Loucy (cell line): Measurements from ENCODE around the gene ARHGAP42.

Experiments used
- H2AFZ ChIP-seq: fragments of 200-600 bp; sonication (generic); 2 replicates; pipeline ENCODE4 v1.6.0; 2016; ENCODE audit warnings: antibody characterized with exemption, mild to moderate bottlenecking, low read length, moderate library complexity
- H3F3A ChIP-seq: fragments of 200-600 bp; 2 replicates; pipeline ENCODE4 v1.6.0; 2016; ENCODE audit warnings: antibody characterized with exemption, low read depth, mild to moderate bottlenecking
- H3K27me3 ChIP-seq: fragments of 200-600 bp; sonication (generic); 2 replicates; pipeline ENCODE4 v1.6.1; 2014; ENCODE audit warnings: low read length, mild to moderate bottlenecking; ENCODE audit not compliant: insufficient read depth, poor library complexity, severe bottlenecking
- H3K36me3 ChIP-seq: fragments of 200-600 bp; sonication (generic); 2 replicates; pipeline ENCODE4 v1.6.1; 2016; ENCODE audit warnings: low read length; ENCODE audit not compliant: insufficient read depth
- H3K4me1 ChIP-seq: fragments of 200-600 bp; sonication (generic); 2 replicates; pipeline ENCODE4 v1.5.1; 2014; ENCODE audit warnings: low read length, mild to moderate bottlenecking; ENCODE audit not compliant: insufficient read depth, poor library complexity, severe bottlenecking
- H3K4me2 ChIP-seq: fragments of 200-600 bp; sonication (generic); 2 replicates; pipeline ENCODE4 v1.6.0; 2014; ENCODE audit warnings: antibody characterized with exemption, low read length, low read depth, mild to moderate bottlenecking; ENCODE audit not compliant: poor library complexity, severe bottlenecking
- H3K4me3 ChIP-seq: fragments of 200-600 bp; sonication (generic); 2 replicates; pipeline ENCODE4 v1.5.1; 2014; ENCODE audit warnings: low read length, mild to moderate bottlenecking, mixed read lengths; ENCODE audit not compliant: poor library complexity, severe bottlenecking
- H3K79me2 ChIP-seq: fragments of 200-600 bp; sonication (generic); 2 replicates; pipeline ENCODE4 v1.6.1; 2014; ENCODE audit warnings: low read length; ENCODE audit not compliant: insufficient read depth
- H3K9ac ChIP-seq: fragments of 200-600 bp; sonication (generic); 2 replicates; pipeline ENCODE4 v1.6.0; 2014; ENCODE audit warnings: mild to moderate bottlenecking, low read depth, low read length, moderate library complexity; ENCODE audit not compliant: poor library complexity, severe bottlenecking
- H3K9me2 ChIP-seq: fragments of 200-600 bp; sonication (generic); replicated peaks from 2 replicates; pipeline ENCODE4 v1.6.1; 2016; ENCODE audit warnings: low read depth, low read length, mixed read lengths
- H3K9me3 ChIP-seq: fragments of 200-600 bp; sonication (generic); 2 replicates; pipeline ENCODE4 v1.6.1; 2014; ENCODE audit warnings: mild to moderate bottlenecking, antibody characterized with exemption, low read length, low read depth; ENCODE audit not compliant: insufficient read depth
- H4K20me1 ChIP-seq: fragments of 200-600 bp; sonication (generic); 2 replicates; pipeline ENCODE4 v1.6.0; 2014; ENCODE audit warnings: antibody characterized with exemption, low read length, mild to moderate bottlenecking; ENCODE audit not compliant: insufficient read depth, poor library complexity, severe bottlenecking
- EZH2phosphoT487 ChIP-seq: fragments of 200-600 bp; IDR thresholded peaks from 2 replicates; pipeline ENCODE4 v1.6.1; 2018; ENCODE audit warnings: antibody characterized with exemption, mild to moderate bottlenecking, moderate library complexity, borderline replicate concordance
- TF ChIP-seq, protein P1 (sequence below): fragments of 200-600 bp; sonication (generic); conservative IDR thresholded peaks from 2 replicates; pipeline ENCODE4 v1.5.1; 2014; ENCODE audit warnings: mild to moderate bottlenecking, antibody characterized with exemption, low read length

ARHGAP42 gene

GRCh38 chr11:100800202-100800601 lies 113.1 kb downstream of the ARHGAP42 start:
- no peak overlapping the region for H3K9ac ChIP-seq
- H3K4me3 ChIP-seq: no peak overlapping the region
- H3K9me2 ChIP-seq: no peaks in the 10 kb centered on the region
- no peak overlapping the region for H3K4me2 ChIP-seq
- no peaks in the 10 kb centered on the region for H3F3A ChIP-seq
- H2AFZ ChIP-seq: no peak overlapping the region
- no peaks in the 10 kb centered on the region for H3K36me3 ChIP-seq
- H3K27me3 ChIP-seq: no peaks in the 10 kb centered on the region
- TF ChIP-seq, protein P1, sequence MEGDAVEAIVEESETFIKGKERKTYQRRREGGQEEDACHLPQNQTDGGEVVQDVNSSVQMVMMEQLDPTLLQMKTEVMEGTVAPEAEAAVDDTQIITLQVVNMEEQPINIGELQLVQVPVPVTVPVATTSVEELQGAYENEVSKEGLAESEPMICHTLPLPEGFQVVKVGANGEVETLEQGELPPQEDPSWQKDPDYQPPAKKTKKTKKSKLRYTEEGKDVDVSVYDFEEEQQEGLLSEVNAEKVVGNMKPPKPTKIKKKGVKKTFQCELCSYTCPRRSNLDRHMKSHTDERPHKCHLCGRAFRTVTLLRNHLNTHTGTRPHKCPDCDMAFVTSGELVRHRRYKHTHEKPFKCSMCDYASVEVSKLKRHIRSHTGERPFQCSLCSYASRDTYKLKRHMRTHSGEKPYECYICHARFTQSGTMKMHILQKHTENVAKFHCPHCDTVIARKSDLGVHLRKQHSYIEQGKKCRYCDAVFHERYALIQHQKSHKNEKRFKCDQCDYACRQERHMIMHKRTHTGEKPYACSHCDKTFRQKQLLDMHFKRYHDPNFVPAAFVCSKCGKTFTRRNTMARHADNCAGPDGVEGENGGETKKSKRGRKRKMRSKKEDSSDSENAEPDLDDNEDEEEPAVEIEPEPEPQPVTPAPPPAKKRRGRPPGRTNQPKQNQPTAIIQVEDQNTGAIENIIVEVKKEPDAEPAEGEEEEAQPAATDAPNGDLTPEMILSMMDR: no peak
- no peak for TF ChIP-seq EZH2phosphoT487
- no peaks in the 10 kb centered on the region for H3K9me3 ChIP-seq
- H3K4me1 ChIP-seq: no peaks in the 10 kb centered on the region
- H3K79me2 ChIP-seq: no peaks in the 10 kb centered on the region
- H4K20me1 ChIP-seq: no peaks in the 10 kb centered on the region

DNA sequence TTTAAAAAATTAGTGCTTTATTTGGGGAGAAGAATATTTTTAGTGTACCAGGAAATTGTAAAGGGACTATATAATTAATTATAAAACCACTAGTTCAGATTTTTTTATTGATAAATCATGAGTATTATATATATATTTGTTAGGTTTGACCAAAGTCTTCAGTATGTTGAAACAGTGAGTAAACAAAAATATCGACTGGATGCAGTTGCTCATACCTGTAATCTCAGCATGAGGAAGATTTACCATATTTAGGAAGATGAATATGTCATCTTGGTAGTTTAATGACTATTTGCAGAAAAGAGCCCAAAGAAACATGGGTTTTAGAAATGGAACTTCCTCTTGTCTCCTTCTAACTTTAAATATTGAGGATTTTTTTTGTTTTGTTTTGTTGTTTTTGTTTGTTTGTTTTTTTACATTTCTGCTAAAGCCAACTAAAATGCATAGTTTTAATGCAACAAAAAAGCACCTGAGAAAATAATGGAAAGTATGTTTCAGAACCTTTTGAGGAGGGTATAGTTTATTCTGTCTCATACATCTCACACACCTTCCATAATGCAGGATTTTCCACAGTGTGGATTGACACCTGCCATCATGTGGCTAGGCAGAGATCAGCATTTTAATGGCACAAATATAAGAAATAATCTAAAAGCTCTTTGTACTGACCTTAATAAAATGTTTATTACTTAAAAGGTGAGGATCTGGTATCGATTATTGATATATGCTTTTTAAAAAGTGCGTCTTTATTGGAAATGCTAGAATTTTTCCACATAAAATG lies 114.3 kb downstream of the ARHGAP42 start:
- H3K4me1 ChIP-seq: no peaks in the 10 kb centered on the region

GRCh38 chr11:100805506-100806199 lies 118.6 kb downstream of the ARHGAP42 start:
- Histone ChIP-seq H3K36me3 (no peaks in the 10 kb centered on the region), H3K4me2 (no peak overlapping the region), H3K79me2 (no peaks in the 10 kb centered on the region), H3K9me3 (no peaks in the 10 kb centered on the region), H3F3A (no peaks in the 10 kb centered on the region), H3K9me2 (no peaks in the 10 kb centered on the region), H2AFZ (no peak overlapping the region), H3K27me3 (no peaks in the 10 kb centered on the region), H3K4me3 (no peak overlapping the region), H3K9ac (no peak overlapping the region), H4K20me1 (no peaks in the 10 kb centered on the region), H3K4me1 (no peaks in the 10 kb centered on the region)
- no peak for TF ChIP-seq EZH2phosphoT487
- TF ChIP-seq, protein P1: no peak

More for the DNA sequence above, 114.3 kb downstream of the ARHGAP42 start:
- Histone ChIP-seq H2AFZ (no peak overlapping the region), H3K27me3 (no peaks in the 10 kb centered on the region), H3K79me2 (no peaks in the 10 kb centered on the region), H3K9me3 (no peaks in the 10 kb centered on the region), H3K4me2 (no peak overlapping the region), H3K9me2 (no peaks in the 10 kb centered on the region), H3K36me3 (no peaks in the 10 kb centered on the region), H3K4me3 (no peak overlapping the region), H3F3A (no peaks in the 10 kb centered on the region), H4K20me1 (no peaks in the 10 kb centered on the region), H3K9ac (no peak overlapping the region)
- TF ChIP-seq EZH2phosphoT487: no peak
- TF ChIP-seq, protein P1: no peak
